Stimulated activated CD8-positive, alpha-beta memory T cell treated with anti-CD3 and anti-CD28 coated beads, Interleukin-7, amount 100 ng/mL, for 1 hour (primary cell): Measurements from ENCODE around the gene ZNF480.
"Not testable (repeated sequence)": the region's sequence is repeated elsewhere in the genome, so short reads cannot be mapped to it uniquely, and the experiment has no call there.

Experiments
- DNase-seq, 2 donors: peaks; one replicate each; pipeline ENCODE4 v3.0.0-alpha.2; 2020; ENCODE audit warnings: low read depth in 2 of 2

The ZNF480 gene

GRCh38 chr19:52336791-52337381 lies 39.9 kb downstream of the ZNF480 start:
- no peak for DNase-seq

GRCh38 chr19:52339022-52339421 lies 42.1 kb downstream of the ZNF480 start:
- DNase-seq = not testable (repeated sequence)

- DNase-seq = peak in 1 of 2 donors; percentile 19
Measured at GRCh38 chr19:52343548-52343947, 46.6 kb downstream of the ZNF480 start.

GRCh38 chr19:52345162-52345561 lies 48.2 kb downstream of the ZNF480 start:
- DNase-seq = no peak

GRCh38 chr19:52351512-52351911 lies 54.5 kb downstream of the ZNF480 start:
- DNase-seq = no peak

GRCh38 chr19:52366414-52366824 lies 69.5 kb downstream of the ZNF480 start:
- no peak for DNase-seq

GRCh38 chr19:52369559-52370340 lies 72.8 kb downstream of the ZNF480 start, which contains the start of gene ZNF880:
ZNF880 (plus strand) TSS chr19:52369923; CDS start chr19:52369966, 43 bp downstream.
- peak; percentile 77 to 88 for DNase-seq

GRCh38 chr19:52370341-52370710 lies 73.4 kb downstream of the ZNF480 start:
- DNase-seq = no peak
